Loucy (cell line): ENCODE measurements around the gene FRRS1L.

Experiments used
- H2AFZ ChIP-seq: fragments of 200-600 bp; sonication (generic); 2 replicates; pipeline ENCODE4 v1.6.0; 2016; ENCODE audit warnings: antibody characterized with exemption, mild to moderate bottlenecking, low read length, moderate library complexity
- H3F3A ChIP-seq: fragments of 200-600 bp; 2 replicates; pipeline ENCODE4 v1.6.0; 2016; ENCODE audit warnings: antibody characterized with exemption, low read depth, mild to moderate bottlenecking
- H3K27me3 ChIP-seq: fragments of 200-600 bp; sonication (generic); 2 replicates; pipeline ENCODE4 v1.6.1; 2014; ENCODE audit warnings: low read length, mild to moderate bottlenecking; ENCODE audit not compliant: insufficient read depth, poor library complexity, severe bottlenecking
- H3K36me3 ChIP-seq: fragments of 200-600 bp; sonication (generic); 2 replicates; pipeline ENCODE4 v1.6.1; 2016; ENCODE audit warnings: low read length; ENCODE audit not compliant: insufficient read depth
- H3K4me1 ChIP-seq: fragments of 200-600 bp; sonication (generic); 2 replicates; pipeline ENCODE4 v1.5.1; 2014; ENCODE audit warnings: low read length, mild to moderate bottlenecking; ENCODE audit not compliant: insufficient read depth, poor library complexity, severe bottlenecking
- H3K4me2 ChIP-seq: fragments of 200-600 bp; sonication (generic); 2 replicates; pipeline ENCODE4 v1.6.0; 2014; ENCODE audit warnings: antibody characterized with exemption, low read length, low read depth, mild to moderate bottlenecking; ENCODE audit not compliant: poor library complexity, severe bottlenecking
- H3K4me3 ChIP-seq: fragments of 200-600 bp; sonication (generic); 2 replicates; pipeline ENCODE4 v1.5.1; 2014; ENCODE audit warnings: low read length, mild to moderate bottlenecking, mixed read lengths; ENCODE audit not compliant: poor library complexity, severe bottlenecking
- H3K79me2 ChIP-seq: fragments of 200-600 bp; sonication (generic); 2 replicates; pipeline ENCODE4 v1.6.1; 2014; ENCODE audit warnings: low read length; ENCODE audit not compliant: insufficient read depth
- H3K9ac ChIP-seq: fragments of 200-600 bp; sonication (generic); 2 replicates; pipeline ENCODE4 v1.6.0; 2014; ENCODE audit warnings: mild to moderate bottlenecking, low read depth, low read length, moderate library complexity; ENCODE audit not compliant: poor library complexity, severe bottlenecking
- H3K9me2 ChIP-seq: fragments of 200-600 bp; sonication (generic); replicated peaks from 2 replicates; pipeline ENCODE4 v1.6.1; 2016; ENCODE audit warnings: low read depth, low read length, mixed read lengths
- H3K9me3 ChIP-seq: fragments of 200-600 bp; sonication (generic); 2 replicates; pipeline ENCODE4 v1.6.1; 2014; ENCODE audit warnings: mild to moderate bottlenecking, antibody characterized with exemption, low read length, low read depth; ENCODE audit not compliant: insufficient read depth
- H4K20me1 ChIP-seq: fragments of 200-600 bp; sonication (generic); 2 replicates; pipeline ENCODE4 v1.6.0; 2014; ENCODE audit warnings: antibody characterized with exemption, low read length, mild to moderate bottlenecking; ENCODE audit not compliant: insufficient read depth, poor library complexity, severe bottlenecking
- CTCF ChIP-seq: fragments of 200-600 bp; sonication (generic); conservative IDR thresholded peaks from 2 replicates; pipeline ENCODE4 v1.5.1; 2014; ENCODE audit warnings: mild to moderate bottlenecking, antibody characterized with exemption, low read length
- EZH2phosphoT487 ChIP-seq: fragments of 200-600 bp; IDR thresholded peaks from 2 replicates; pipeline ENCODE4 v1.6.1; 2018; ENCODE audit warnings: antibody characterized with exemption, mild to moderate bottlenecking, moderate library complexity, borderline replicate concordance

FRRS1L gene

GRCh38 chr9:109176963-109177362, 9.9 kb upstream of the FRRS1L start:
- Histone ChIP-seq H3K9me2 (no peaks in the 10 kb centered on the region), H3K9ac (no peak overlapping the region), H3K79me2 (no peaks in the 10 kb centered on the region), H3K4me2 (no peak overlapping the region), H3K27me3 (no peaks in the 10 kb centered on the region), H3K4me3 (no peak overlapping the region), H3K36me3 (no peaks in the 10 kb centered on the region), H2AFZ (no peak overlapping the region), H3F3A (no peaks in the 10 kb centered on the region), H3K4me1 (no peaks in the 10 kb centered on the region), H4K20me1 (no peaks in the 10 kb centered on the region), H3K9me3 (no peaks in the 10 kb centered on the region)
- TF ChIP-seq CTCF, result no peak

DNA sequence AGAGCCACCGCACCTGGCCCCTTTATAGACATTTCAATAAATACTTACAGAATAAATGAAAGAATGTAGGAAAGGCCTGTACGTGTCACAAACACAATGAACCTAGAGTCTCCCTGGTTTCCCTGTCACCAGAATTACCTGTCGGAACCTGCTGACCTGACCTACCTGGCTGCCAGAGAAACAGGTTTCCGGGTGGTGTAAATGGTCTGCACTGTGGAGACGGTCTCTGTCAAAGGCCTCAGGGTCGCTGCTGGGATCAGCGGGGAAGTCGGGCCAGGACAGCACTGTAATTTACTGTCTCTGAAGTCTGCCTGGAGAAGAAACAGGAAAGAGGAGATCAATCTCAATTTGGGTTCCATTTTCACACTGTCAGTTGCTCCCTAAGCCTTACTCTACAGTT, 9.3 kb upstream of the FRRS1L start:
- Histone ChIP-seq H4K20me1 (no peaks in the 10 kb centered on the region), H3K4me3 (no peak overlapping the region), H3K4me1 (no peaks in the 10 kb centered on the region), H3K9ac (no peak overlapping the region), H3K36me3 (no peaks in the 10 kb centered on the region), H3K4me2 (no peak overlapping the region), H3K9me2 (no peaks in the 10 kb centered on the region), H3F3A (no peaks in the 10 kb centered on the region), H2AFZ (no peak overlapping the region), H3K79me2 (no peaks in the 10 kb centered on the region), H3K27me3 (no peaks in the 10 kb centered on the region), H3K9me3 (no peaks in the 10 kb centered on the region)
- no peak for TF ChIP-seq EZH2phosphoT487
- no peak for TF ChIP-seq CTCF

DNA sequence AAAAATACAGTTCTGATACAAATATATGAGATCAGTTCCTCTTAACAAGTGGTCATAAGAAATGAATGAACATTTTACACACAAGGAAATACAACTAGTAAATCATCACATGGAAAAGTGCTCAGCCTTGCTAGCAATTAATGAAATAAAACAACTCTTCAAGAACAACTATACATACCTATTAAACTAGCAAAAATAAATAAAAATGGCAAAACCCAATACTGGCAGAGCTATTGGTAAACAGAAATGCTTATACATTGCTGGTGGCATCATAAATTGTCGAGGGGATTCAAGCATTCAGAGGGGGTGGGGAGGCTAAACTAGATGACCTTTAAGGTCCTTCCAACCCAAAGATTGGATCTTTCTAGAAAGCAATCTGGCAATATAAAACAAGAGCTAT, 5.9 kb upstream of the FRRS1L start:
- no peaks in the 10 kb centered on the region for H3K9me2 ChIP-seq
- no peaks in the 10 kb centered on the region for H3K9me3 ChIP-seq
- no peak overlapping the region for H3K9ac ChIP-seq
- H3K4me1 ChIP-seq, result no peaks in the 10 kb centered on the region
- H3K4me2 ChIP-seq, result no peak overlapping the region
- H3K27me3 ChIP-seq, result no peaks in the 10 kb centered on the region
- H3K79me2 ChIP-seq, result no peaks in the 10 kb centered on the region
- H3F3A ChIP-seq, result no peaks in the 10 kb centered on the region
- no peak overlapping the region for H2AFZ ChIP-seq
- TF ChIP-seq CTCF (no peak), EZH2phosphoT487 (no peak)
- no peak overlapping the region for H3K4me3 ChIP-seq
- no peaks in the 10 kb centered on the region for H3K36me3 ChIP-seq
- no peaks in the 10 kb centered on the region for H4K20me1 ChIP-seq
